PC-3 (cell line): ENCODE measurements around the gene PLCD1. TPM values are rescaled to one million over a fixed set of nuclear protein-coding genes. Genes with fewer than 3 reads are reported as not detected.

Experiments
- ATAC-seq: fragments of 200-7000 bp; cut with Tn5 transposase; 2 replicates; pipeline ENCODE4 v1.9.1; 2020; ENCODE audit warnings: mild to moderate bottlenecking, moderate library complexity
- BruUV-seq: library from RNA; stranded (reverse); fragments of 400-500 nt; replicated peaks from 2 replicates; lab custom pipeline; 2021; lab: Mats Ljungman, UMichigan
- CTCF ChIA-PET: fragments of 300-600 bp; sonication (Branson Sonifier 250); formaldehyde crosslinking; loops from one replicate; lab custom pipeline; 2022; ENCODE audit warnings: antibody characterized with exemption; lab: Charles Lee
- POLR2A ChIA-PET: fragments of 300-600 bp; sonication (Branson Sonifier 250); formaldehyde crosslinking; loops from one replicate; lab custom pipeline; 2022; ENCODE audit warnings: antibody characterized with exemption; ENCODE audit not compliant: unreplicated experiment; lab: Charles Lee
- DNase-seq: peaks from one replicate; pipeline ENCODE4 v3.0.0-alpha.2; 2015
- H2AFZ ChIP-seq: fragments of 300-600 bp; sonication (generic); 2 replicates; pipeline ENCODE4 v1.6.0; 2016; ENCODE audit warnings: antibody characterized with exemption, low read length
- H3F3A ChIP-seq: fragments of 300-600 bp; sonication (generic); one replicate; pipeline ENCODE4 v1.6.0; 2017; ENCODE audit warnings: antibody characterized with exemption, low read length, control low read depth, mild to moderate bottlenecking; ENCODE audit not compliant: unreplicated experiment
- H3K27ac ChIP-seq: fragments of 300-600 bp; sonication (generic); 2 replicates; pipeline ENCODE4 v1.5.1; 2016; ENCODE audit warnings: mild to moderate bottlenecking, low read length
- H3K27me3 ChIP-seq: fragments of 300-600 bp; sonication (generic); 2 replicates; pipeline ENCODE4 v1.6.1; 2016; ENCODE audit warnings: low read length, mixed read lengths
- H3K36me3 ChIP-seq: fragments of 300-600 bp; sonication (generic); 2 replicates; pipeline ENCODE4 v1.6.1; 2016; ENCODE audit warnings: low read depth, mixed run types, low read length, mixed read lengths
- H3K4me1 ChIP-seq: fragments of 300-600 bp; sonication (generic); 2 replicates; pipeline ENCODE4 v1.5.1; 2016; ENCODE audit warnings: low read length; ENCODE audit not compliant: insufficient read depth
- H3K4me2 ChIP-seq: fragments of 300-600 bp; sonication (generic); 2 replicates; pipeline ENCODE4 v1.6.0; 2016; ENCODE audit warnings: low read length
- H3K4me3 ChIP-seq: fragments of 300-600 bp; sonication (generic); 2 replicates; pipeline ENCODE4 v1.5.1; 2016; ENCODE audit warnings: mild to moderate bottlenecking, low read length, mixed read lengths
- H3K79me2 ChIP-seq: fragments of 300-600 bp; sonication (generic); 2 replicates; pipeline ENCODE4 v1.6.1; 2017; ENCODE audit warnings: low read length, mixed read lengths
- H3K9ac ChIP-seq: fragments of 300-600 bp; sonication (generic); 2 replicates; pipeline ENCODE4 v1.6.0; 2016; ENCODE audit warnings: mild to moderate bottlenecking, low read length
- H3K9me2 ChIP-seq: fragments of 300-600 bp; sonication (generic); replicated peaks from 2 replicates; pipeline ENCODE4 v1.6.1; 2016; ENCODE audit warnings: mixed run types, low read length, mixed read lengths
- H3K9me3 ChIP-seq: fragments of 300-600 bp; sonication (generic); 2 replicates; pipeline ENCODE4 v1.6.1; 2016; ENCODE audit warnings: low read length, mixed read lengths
- H4K20me1 ChIP-seq: fragments of 300-600 bp; sonication (generic); 2 replicates; pipeline ENCODE4 v1.6.1; 2016; ENCODE audit warnings: low read length, mixed read lengths
- EZH2 ChIP-seq: fragments of 300-600 bp; sonication (generic); IDR thresholded peaks from one replicate; pipeline ENCODE4 v1.6.1; 2017; ENCODE audit warnings: antibody characterized with exemption, mild to moderate bottlenecking, low read length; ENCODE audit not compliant: unreplicated experiment
- EZH2phosphoT487 ChIP-seq: fragments of 300-600 bp; sonication (generic); IDR thresholded peaks from 2 replicates; pipeline ENCODE4 v1.6.1; 2018; ENCODE audit warnings: mild to moderate bottlenecking, antibody characterized with exemption, low read length, borderline replicate concordance
- intact Hi-C: fragments of 100-400 bp; cut with micrococcal nuclease; formaldehyde crosslinking; loops from 2 replicates; pipeline ENCODE4 v1.9.0; 2023
- total RNA-seq: library from RNA; depleted of rRNA; stranded (reverse); fragments of >200 nt; gene quantifications from 2 replicates; pipeline ENCODE4 v1.2.3, GENCODE V29; 2014
- TF ChIP-seq, protein P1 (sequence below): fragments of 300-600 bp; sonication (generic); conservative IDR thresholded peaks from 2 replicates; pipeline ENCODE4 v1.5.1; 2017; ENCODE audit warnings: antibody characterized with exemption, low read depth, mild to moderate bottlenecking, low read length

The PLCD1 gene
- total RNA-seq, 1 experiment from 2014 or later, result 18.5 TPM

DNA sequence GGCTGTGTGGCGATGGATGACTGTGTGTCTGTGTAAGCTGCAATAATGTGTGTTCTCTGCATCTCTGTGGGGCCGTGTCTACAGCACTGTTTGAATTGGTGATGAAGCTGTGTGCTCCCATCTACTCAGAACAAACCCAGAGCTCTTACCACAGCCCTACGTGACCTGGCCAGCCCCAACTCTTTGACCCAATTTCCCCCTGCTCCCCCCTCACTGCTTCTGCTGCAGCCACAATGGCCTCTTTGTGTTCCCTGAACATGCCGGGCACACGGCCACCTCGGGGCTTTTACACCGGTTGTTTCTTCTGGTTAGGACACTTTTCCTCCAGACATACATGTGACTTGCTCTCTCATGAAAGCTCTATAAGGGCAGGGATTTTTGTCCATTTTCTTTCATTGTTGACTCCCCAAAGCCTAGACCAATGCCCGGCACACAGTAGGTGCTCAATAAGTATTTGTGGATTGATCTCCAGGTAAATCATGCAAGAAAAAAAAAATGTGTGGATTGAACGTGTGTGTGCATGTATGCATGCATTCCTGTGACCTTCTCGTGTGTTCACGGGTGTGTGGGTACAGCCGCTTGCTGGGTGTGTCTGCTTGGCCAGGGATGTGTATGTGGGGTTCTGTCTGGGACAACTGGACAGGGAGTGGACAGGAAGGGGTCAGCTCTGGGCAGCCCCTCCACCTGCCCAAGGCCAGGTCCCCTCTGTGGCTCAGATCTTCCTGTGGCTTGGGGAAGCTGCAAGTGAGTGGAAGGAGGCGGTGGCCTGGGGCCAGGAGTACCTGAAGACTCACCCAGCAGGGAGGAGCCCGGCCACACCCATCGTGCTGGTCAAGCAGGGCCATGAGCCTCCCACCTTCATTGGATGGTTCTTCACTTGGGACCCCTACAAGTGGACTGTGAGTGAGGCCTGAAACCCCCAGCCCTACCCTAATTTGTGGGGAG, 24.1 kb downstream of the PLCD1 start:
- Histone ChIP-seq H3K79me2 (no peaks in the 10 kb centered on the region), H4K20me1 (no peaks in the 10 kb centered on the region), H3F3A (no peaks in the 10 kb centered on the region), H3K4me3 (peak overlapping the region; percentile 18; the same call in 1 of the 2 replicates), H3K9me2 (no peaks in the 10 kb centered on the region), H3K4me2 (peak overlapping the region; percentile 28), H2AFZ (peak overlapping the region; percentile 5), H3K27me3 (no peaks in the 10 kb centered on the region), H3K9me3 (no peaks in the 10 kb centered on the region), H3K9ac (peak overlapping the region; percentile 46; the same call in 1 of the 2 replicates), H3K4me1 (peaks cover 27% of the 10 kb centered on the region), H3K36me3 (no peaks in the 10 kb centered on the region), H3K27ac (peak overlapping the region; percentile 80)
- intact Hi-C loops, result loop anchor here (1.0 to 10.0 kb wide), 5 partner anchors 38 to 479 kb away; partner anchors contain the start of genes ACVR2B and MYD88
- POLR2A ChIA-PET, result no interaction called here
- peak; percentile 67 for DNase-seq
- TSS peak; percentile 35 for BruUV-seq
- ATAC-seq, result peak; percentile 51
- TF ChIP-seq EZH2 (no peak), EZH2phosphoT487 (no peak)
- TF ChIP-seq, protein P1, sequence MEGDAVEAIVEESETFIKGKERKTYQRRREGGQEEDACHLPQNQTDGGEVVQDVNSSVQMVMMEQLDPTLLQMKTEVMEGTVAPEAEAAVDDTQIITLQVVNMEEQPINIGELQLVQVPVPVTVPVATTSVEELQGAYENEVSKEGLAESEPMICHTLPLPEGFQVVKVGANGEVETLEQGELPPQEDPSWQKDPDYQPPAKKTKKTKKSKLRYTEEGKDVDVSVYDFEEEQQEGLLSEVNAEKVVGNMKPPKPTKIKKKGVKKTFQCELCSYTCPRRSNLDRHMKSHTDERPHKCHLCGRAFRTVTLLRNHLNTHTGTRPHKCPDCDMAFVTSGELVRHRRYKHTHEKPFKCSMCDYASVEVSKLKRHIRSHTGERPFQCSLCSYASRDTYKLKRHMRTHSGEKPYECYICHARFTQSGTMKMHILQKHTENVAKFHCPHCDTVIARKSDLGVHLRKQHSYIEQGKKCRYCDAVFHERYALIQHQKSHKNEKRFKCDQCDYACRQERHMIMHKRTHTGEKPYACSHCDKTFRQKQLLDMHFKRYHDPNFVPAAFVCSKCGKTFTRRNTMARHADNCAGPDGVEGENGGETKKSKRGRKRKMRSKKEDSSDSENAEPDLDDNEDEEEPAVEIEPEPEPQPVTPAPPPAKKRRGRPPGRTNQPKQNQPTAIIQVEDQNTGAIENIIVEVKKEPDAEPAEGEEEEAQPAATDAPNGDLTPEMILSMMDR, result no peak
- CTCF ChIA-PET, result interaction anchor here (0.5 to 1.1 kb wide), 5 partner anchors 8 to 327 kb away, joined by 3 to 4 read pairs (median 3); no protein-coding TSS in a partner anchor

DNA sequence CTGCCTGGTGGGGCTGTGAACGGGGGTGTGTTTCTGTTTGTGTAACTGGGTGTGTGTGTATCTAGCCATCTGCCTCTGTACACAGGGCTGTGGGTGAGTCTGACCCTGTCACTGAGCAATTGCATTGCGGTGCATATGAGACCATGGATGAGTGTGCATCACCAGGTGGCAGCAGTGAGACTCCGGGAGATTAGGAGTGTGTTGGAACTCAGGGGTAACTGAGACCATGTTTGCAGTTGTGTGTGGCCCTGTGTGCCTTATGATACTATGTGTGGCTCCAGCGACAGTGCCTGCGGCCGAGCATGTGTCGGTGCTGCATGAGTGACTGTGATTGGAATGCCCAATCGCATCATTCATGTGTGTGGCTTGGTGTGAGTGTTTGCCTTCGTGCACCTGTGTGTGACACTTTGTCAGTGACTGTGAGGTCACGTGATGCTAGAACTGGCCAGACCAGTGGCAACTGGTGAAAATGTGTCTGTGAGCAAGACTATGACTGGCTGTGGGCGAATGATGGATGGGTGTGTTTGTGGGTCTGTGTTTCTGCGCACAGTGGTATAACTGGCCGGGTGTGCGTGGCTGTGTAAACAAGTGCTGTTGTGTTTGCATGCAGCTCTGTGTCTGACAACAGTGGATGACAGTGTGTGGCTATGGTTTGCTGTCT, 24.9 kb downstream of the PLCD1 start:
- TF ChIP-seq EZH2phosphoT487, result no peak
- no peak for TF ChIP-seq EZH2
- TF ChIP-seq, protein P1, result peak; percentile 94
- H3K4me2 ChIP-seq, result peak overlapping the region; percentile 28
- peak overlapping the region; percentile 5 for H2AFZ ChIP-seq
- ATAC-seq (peak; percentile 80), DNase-seq (peak; percentile 94)
- H3K9ac ChIP-seq, result no peak overlapping the region; the same call in 1 of the 2 replicates
- H3K27me3 ChIP-seq, result no peaks in the 10 kb centered on the region
- peak overlapping the region; percentile 80 for H3K27ac ChIP-seq
- H3K4me3 ChIP-seq, result no peak overlapping the region; the same call in 1 of the 2 replicates
- H3K9me2 ChIP-seq, result no peaks in the 10 kb centered on the region
- H3F3A ChIP-seq, result no peaks in the 10 kb centered on the region
- H3K36me3 ChIP-seq, result no peaks in the 10 kb centered on the region
- no peaks in the 10 kb centered on the region for H3K9me3 ChIP-seq
- no peaks in the 10 kb centered on the region for H4K20me1 ChIP-seq
- POLR2A ChIA-PET, result no interaction called here
- TSS peak; percentile 41 for BruUV-seq
- H3K4me1 ChIP-seq, result peaks cover 27% of the 10 kb centered on the region
- CTCF ChIA-PET, result interaction anchor here (0.6 to 1.2 kb wide), 4 partner anchors 8 to 30 kb away, joined by 3 to 11 read pairs (median 4); no protein-coding TSS in a partner anchor
- intact Hi-C loops, result loop anchor here (1.0 to 10.0 kb wide), 8 partner anchors 30 to 480 kb away; partner anchors contain the start of genes ACVR2B, MYD88 and OXSR1
- H3K79me2 ChIP-seq, result no peaks in the 10 kb centered on the region
